ENCODE measurements around the gene LDLRAD4.

LDLRAD4 gene

DNA sequence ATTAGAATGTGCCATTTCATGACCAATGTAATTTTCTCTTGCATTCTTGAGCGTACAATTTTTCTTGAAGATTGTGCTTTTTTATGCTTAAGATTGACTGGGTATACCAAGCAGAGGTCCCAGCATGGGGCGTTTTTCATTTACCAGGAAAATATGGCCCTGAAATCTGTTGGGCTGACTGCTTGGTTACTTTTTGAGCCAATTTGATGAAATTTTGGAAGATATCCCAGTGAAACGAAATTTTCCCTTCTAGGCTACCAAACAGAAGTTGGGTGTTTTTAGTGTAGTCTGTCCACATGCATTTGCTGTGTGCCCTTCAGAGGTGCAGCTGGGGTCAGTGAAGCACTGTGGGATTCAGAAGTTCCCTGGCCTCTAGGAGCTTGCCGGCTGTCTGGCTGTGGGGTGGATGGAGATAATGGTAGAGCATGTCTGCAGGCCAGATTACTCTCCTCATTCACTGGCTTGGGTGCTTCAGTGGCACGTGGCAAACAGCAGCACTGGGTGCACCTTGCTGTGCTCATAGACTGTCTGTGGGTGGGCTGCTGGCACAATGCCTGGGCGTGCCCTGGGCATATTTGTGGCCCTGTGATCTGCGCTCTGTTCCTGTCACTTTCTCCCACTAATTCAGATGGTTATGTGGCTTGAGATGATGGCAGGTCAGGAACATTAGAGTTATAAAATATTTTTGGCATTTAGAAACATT is 73.3 kb downstream of the LDLRAD4 start:
- DNase-seq (ENCODE audit: extremely low spot score), result no peak
- CTCF ChIA-PET, result no interaction called here
- TF ChIP-seq, protein P1, sequence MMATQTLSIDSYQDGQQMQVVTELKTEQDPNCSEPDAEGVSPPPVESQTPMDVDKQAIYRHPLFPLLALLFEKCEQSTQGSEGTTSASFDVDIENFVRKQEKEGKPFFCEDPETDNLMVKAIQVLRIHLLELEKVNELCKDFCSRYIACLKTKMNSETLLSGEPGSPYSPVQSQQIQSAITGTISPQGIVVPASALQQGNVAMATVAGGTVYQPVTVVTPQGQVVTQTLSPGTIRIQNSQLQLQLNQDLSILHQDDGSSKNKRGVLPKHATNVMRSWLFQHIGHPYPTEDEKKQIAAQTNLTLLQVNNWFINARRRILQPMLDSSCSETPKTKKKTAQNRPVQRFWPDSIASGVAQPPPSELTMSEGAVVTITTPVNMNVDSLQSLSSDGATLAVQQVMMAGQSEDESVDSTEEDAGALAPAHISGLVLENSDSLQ (IDR thresholded peaks at IDR 0.05), result no peak
- TF ChIP-seq ARNT (IDR thresholded peaks at IDR 0.05) (no peak), ZNF384 (IDR thresholded peaks at IDR 0.05) (no peak), L3MBTL2 (conservative IDR thresholded peaks at IDR 0.05) (no peak), FOXM1 (IDR thresholded peaks at IDR 0.05; ENCODE audit: borderline replicate concordance) (no peak), SP1 (IDR thresholded peaks at IDR 0.05) (no peak), TARDBP (IDR thresholded peaks at IDR 0.05) (no peak), ELF4 (IDR thresholded peaks at IDR 0.05) (no peak), BHLHE40 (IDR thresholded peaks at IDR 0.05; ENCODE audit: borderline replicate concordance) (no peak), CTBP1 (IDR thresholded peaks at IDR 0.05; ENCODE audit: borderline replicate concordance) (no peak), SUZ12 (IDR thresholded peaks at IDR 0.05) (no peak), FOXA1 (IDR thresholded peaks at IDR 0.05) (no peak), HDGF (IDR thresholded peaks at IDR 0.05; ENCODE audit: borderline replicate concordance) (no peak)
- POLR2A ChIA-PET, result no interaction called here

DNA sequence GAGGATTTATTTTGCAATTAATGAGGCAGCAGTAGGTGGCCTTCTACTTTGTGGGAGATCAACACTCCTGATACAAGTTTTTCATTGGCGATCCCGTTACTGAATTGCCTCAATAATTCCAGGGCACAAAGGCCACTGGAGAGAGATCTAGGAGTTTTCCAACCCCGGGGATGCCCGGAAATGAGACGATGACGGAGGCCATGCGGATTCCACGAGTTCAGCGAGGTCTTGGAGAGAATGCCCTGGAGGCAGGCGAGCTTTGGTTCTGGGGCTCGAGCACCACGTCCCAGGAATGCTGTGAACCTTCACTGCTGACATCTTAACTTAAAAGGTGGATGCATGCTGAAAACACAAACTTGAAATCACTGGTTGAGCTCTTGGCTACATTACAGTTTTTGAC is 74.2 kb downstream of the LDLRAD4 start:
- no peak for DNase-seq (ENCODE audit: extremely low spot score)
- ChIA-PET CTCF (no interaction called here), POLR2A (no interaction called here)
- TF ChIP-seq ZNF384 (IDR thresholded peaks at IDR 0.05), result no peak

DNA sequence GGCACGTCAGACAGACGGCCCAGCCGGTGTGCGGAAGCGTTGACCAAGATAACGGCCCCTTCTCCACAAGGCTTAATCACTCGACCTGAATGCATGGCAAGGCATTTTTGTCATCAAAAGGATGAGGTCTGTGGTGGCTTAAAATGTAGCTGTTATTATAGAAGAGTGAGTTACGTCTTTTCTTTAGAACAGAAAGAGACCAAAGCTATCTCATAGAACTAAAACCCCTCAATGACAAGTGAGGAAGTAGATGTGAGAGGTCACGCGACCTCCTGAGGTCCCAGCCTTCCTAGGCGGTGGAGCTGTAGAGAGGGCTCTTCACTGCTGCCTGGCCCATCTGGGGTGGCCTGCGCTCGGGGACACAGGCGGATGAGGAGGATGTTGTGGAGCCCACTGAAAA is 75.7 kb downstream of the LDLRAD4 start:
- CTCF ChIA-PET, result no interaction called here
- POLR2A ChIA-PET, result no interaction called here
- no peak for TF ChIP-seq NFRKB (IDR thresholded peaks at IDR 0.05)
- no peak for TF ChIP-seq LEF1 (IDR thresholded peaks at IDR 0.05; ENCODE audit: borderline replicate concordance)
- TF ChIP-seq SUZ12 (IDR thresholded peaks at IDR 0.05), result no peak
- TF ChIP-seq L3MBTL2 (conservative IDR thresholded peaks at IDR 0.05), result no peak
- no peak for TF ChIP-seq ARNT (IDR thresholded peaks at IDR 0.05)
- TF ChIP-seq TARDBP (IDR thresholded peaks at IDR 0.05), result no peak
- no peak for TF ChIP-seq FOXM1 (IDR thresholded peaks at IDR 0.05; ENCODE audit: borderline replicate concordance)
- TF ChIP-seq ZNF384 (IDR thresholded peaks at IDR 0.05), result no peak
- TF ChIP-seq, protein P1 (IDR thresholded peaks at IDR 0.05), result no peak
- no peak for TF ChIP-seq BHLHE40 (IDR thresholded peaks at IDR 0.05; ENCODE audit: borderline replicate concordance)
- no peak for TF ChIP-seq ELF4 (IDR thresholded peaks at IDR 0.05)
- no peak for TF ChIP-seq FOXK2 (IDR thresholded peaks at IDR 0.05)
- no peak for TF ChIP-seq CTBP1 (IDR thresholded peaks at IDR 0.05; ENCODE audit: borderline replicate concordance)
- no peak for DNase-seq (ENCODE audit: extremely low spot score)

DNA sequence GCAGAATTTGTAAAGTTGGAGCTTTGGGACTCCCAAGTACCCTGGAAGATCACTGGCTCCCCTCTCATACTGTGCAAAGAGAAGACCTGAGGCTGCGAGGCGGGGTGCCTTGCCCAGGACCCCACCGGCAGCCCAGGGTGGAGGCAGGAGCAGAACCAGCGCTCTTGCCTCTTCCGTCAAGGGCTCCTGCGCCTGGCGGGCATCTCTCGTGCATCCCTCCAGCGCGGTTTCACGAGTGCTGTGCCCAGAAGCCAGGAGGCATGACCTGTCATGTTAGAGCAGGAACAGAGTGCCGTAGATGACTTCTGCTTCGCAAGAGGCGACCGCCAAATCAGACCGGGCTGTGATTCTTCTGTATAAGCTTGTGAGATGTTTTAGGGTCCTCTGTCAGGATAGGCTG is 77.3 kb downstream of the LDLRAD4 start:
- POLR2A ChIA-PET, result no interaction called here
- DNase-seq (ENCODE audit: extremely low spot score), result no peak
- TF ChIP-seq ARNT (IDR thresholded peaks at IDR 0.05), result no peak
- TF ChIP-seq ELF4 (IDR thresholded peaks at IDR 0.05), result no peak
- TF ChIP-seq HDGF (IDR thresholded peaks at IDR 0.05; ENCODE audit: borderline replicate concordance), result no peak
- no peak for TF ChIP-seq L3MBTL2 (conservative IDR thresholded peaks at IDR 0.05)
- no peak for TF ChIP-seq FOXM1 (IDR thresholded peaks at IDR 0.05; ENCODE audit: borderline replicate concordance)
- no peak for TF ChIP-seq BHLHE40 (IDR thresholded peaks at IDR 0.05; ENCODE audit: borderline replicate concordance)
- TF ChIP-seq NFRKB (IDR thresholded peaks at IDR 0.05), result no peak
- TF ChIP-seq FOXA1 (IDR thresholded peaks at IDR 0.05), result no peak
- no peak for TF ChIP-seq TARDBP (IDR thresholded peaks at IDR 0.05)
- CTCF ChIA-PET, result no interaction called here

DNA sequence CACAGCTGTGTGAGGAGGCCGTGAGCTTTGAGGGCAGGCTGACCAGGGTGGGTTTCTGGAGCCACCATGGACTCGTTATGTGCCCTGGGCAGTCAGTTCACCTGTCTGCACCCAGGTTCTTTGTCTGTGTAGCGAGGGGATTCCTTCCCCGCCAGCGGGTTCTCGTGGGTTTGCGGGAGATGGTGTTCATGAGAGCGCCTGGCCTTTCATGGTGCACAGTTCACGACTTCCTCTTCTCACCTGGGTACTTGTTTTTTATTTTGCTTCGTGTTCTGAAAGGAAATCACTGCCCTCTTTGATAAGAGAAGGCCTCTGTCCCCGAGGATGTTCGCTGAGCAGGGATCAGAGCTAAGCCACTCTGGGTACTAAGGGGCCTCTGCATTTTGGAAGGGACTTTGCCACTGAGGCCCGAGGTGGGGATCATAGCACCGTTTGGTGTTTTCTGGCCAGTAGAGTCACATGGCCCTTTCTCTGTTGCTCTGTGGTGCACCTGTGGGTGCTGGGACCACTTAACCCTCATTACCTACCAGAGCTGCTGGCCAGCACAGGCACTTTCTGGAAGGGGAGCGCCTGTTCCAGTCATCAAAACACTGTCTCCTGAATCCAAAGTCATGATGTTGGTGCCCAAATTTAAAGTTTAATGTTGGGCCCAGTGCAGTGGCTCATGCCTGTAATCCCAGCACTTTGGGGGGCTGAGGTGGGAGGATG is 78.5 kb downstream of the LDLRAD4 start:
- DNase-seq (ENCODE audit: extremely low spot score), result no peak
- ChIA-PET CTCF (no interaction called here), POLR2A (no interaction called here)
- TF ChIP-seq L3MBTL2 (conservative IDR thresholded peaks at IDR 0.05) (no peak), FOXK2 (IDR thresholded peaks at IDR 0.05) (no peak), SP1 (IDR thresholded peaks at IDR 0.05) (no peak), ZNF384 (IDR thresholded peaks at IDR 0.05) (no peak), FOXA1 (IDR thresholded peaks at IDR 0.05) (no peak), FOXM1 (IDR thresholded peaks at IDR 0.05; ENCODE audit: borderline replicate concordance) (no peak), TARDBP (IDR thresholded peaks at IDR 0.05) (no peak), SUZ12 (IDR thresholded peaks at IDR 0.05) (no peak), CTBP1 (IDR thresholded peaks at IDR 0.05; ENCODE audit: borderline replicate concordance) (no peak), LEF1 (IDR thresholded peaks at IDR 0.05; ENCODE audit: borderline replicate concordance) (no peak), BHLHE40 (IDR thresholded peaks at IDR 0.05; ENCODE audit: borderline replicate concordance) (no peak), ARNT (IDR thresholded peaks at IDR 0.05) (no peak)
- TF ChIP-seq, protein P1 (IDR thresholded peaks at IDR 0.05), result no peak

DNA sequence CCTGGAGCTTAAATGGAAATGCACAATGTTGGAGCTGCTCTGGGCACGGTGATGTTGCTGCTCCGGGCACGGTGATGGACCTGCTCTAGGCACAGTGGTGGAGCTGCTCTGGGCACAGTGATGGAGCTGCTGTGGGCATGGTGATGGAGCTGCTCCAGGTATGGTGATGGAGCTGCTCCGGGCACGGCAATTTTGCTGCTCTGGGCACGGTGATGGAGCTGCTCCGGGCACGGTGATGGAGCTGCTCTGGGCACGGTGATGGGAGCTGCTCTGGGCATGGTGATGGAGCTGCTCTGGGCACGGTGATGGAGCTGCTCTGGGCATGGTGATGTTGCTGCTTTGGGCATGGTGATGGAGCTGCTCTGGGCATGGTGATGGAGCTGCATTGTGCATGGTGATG is 79.7 kb downstream of the LDLRAD4 start:
- TF ChIP-seq CTBP1 (IDR thresholded peaks at IDR 0.05; ENCODE audit: borderline replicate concordance), result no peak
- TF ChIP-seq HDGF (IDR thresholded peaks at IDR 0.05; ENCODE audit: borderline replicate concordance), result no peak
- TF ChIP-seq TARDBP (IDR thresholded peaks at IDR 0.05), result no peak
- TF ChIP-seq FOXA1 (IDR thresholded peaks at IDR 0.05), result no peak
- no peak for TF ChIP-seq BHLHE40 (IDR thresholded peaks at IDR 0.05; ENCODE audit: borderline replicate concordance)
- TF ChIP-seq, protein P1 (IDR thresholded peaks at IDR 0.05), result no peak
- no peak for TF ChIP-seq LEF1 (IDR thresholded peaks at IDR 0.05; ENCODE audit: borderline replicate concordance)
- TF ChIP-seq ZNF384 (IDR thresholded peaks at IDR 0.05), result no peak
- DNase-seq (ENCODE audit: extremely low spot score), result no peak
- ChIA-PET POLR2A (no interaction called here), CTCF (no interaction called here)

All from HEK293T (cell line).